NCI-H526 treated with DMSO at 0.1 percent for 48 hours (cell line): ENCODE results near the gene CXCL17.

ENCODE experiments used
- DNase-seq: peaks from one replicate; lab custom pipeline; 2025; lab: John Stamatoyannopoulos, UW

Gene CXCL17

DNA sequence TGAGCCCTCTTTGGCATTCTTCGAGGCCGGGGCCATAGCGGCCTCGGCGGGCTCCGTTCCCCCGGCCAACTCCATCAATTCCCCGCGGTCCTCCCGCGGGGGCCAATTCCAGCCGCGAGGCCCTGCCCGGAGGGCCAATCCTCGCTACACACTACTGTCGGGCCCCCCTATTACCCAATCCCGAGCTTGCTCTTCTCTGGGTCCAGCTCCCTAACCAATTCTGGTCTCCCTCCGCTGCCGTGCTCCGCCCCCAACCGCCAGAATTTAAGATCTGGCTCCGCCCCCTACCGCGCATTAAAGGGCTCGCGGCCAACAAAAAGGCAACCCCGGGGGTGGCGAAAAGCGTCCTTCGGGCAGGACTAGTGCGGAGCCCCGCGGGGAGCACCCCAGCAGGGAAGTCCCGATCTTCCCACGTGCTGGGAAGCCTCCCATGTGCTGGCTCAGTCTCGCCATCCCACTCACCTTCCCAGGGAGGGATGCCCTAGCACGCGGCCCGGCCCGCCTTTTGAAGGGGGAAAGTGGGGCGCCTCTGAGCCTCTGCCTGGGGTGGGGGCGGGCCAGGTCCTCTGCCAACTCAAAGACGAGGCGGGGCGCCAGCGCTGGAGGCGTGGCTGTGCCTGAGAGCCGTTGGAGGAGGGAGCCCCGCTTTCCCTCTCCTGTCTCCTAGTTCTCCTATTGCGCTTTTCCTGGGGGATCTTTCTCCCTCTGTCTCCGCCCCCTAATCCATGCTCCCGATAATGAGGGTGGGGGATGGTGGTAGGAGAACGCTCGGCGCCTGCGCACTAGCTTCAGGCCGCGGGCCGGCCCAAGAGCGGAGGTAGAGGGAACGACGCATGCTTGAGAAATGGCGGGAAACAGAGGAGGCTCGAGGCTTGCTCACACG is 19.0 kb downstream of the CXCL17 start:
- DNase-seq, result peak; percentile 80

DNA sequence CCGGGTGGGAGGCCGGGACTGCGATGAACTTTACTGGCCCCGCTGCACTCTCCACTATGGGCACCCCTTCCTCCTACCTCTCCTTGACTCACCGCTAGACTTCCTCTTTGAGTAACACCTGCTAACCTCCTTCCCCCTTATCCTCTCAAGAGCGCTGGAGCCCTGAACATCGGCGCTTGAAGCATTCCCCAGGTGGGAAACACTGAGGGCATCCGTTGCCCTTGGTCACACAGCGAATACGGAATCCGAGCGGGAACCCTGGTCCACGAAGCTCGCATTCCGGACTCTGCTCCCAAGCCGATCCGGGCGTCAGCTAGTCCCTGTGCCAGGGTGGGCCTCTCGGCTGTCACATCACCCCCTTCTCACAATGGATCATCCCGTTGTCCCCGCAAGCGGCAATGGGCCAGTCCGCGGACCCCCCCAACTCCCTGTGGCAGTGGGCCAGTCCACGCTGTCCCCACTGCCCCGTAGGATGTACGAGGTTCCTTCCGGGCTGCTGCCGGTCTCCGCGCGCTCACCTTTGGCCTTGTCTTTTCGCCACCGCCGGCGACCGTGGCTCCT is 19.8 kb downstream of the CXCL17 start:
- DNase-seq, result peak; percentile 79

- DNase-seq, result no peak
Observed at GRCh38 chr19:42422092-42422900, 20.4 kb downstream of the CXCL17 start.

DNA sequence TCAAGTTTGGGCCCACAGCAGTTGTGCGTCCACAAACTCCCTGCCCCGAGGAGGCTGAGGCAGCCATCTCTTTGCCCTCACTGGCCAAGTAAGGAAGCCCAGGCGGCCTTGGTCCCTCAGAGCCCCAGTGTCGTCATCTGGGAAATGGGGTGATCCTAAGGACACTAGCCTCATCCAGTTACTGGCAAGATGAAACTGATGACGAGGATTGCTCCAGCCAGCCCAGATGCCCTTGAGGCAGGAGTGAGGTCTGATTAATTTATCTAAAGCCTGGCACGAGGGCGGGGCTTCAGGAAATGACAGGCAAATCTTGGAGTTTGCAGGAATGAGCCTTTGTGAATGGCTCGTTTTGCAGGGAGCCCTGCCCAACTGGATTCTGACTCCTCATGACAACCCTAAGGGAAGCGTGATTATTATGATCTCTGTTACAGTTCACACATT is 21.1 kb downstream of the CXCL17 start:
- DNase-seq, result no peak

GRCh38 chr19:42421101-42421500 is 21.6 kb downstream of the CXCL17 start:
- no peak for DNase-seq

GRCh38 chr19:42420055-42420544 is 22.6 kb downstream of the CXCL17 start:
- DNase-seq, result peak; percentile 43

DNA sequence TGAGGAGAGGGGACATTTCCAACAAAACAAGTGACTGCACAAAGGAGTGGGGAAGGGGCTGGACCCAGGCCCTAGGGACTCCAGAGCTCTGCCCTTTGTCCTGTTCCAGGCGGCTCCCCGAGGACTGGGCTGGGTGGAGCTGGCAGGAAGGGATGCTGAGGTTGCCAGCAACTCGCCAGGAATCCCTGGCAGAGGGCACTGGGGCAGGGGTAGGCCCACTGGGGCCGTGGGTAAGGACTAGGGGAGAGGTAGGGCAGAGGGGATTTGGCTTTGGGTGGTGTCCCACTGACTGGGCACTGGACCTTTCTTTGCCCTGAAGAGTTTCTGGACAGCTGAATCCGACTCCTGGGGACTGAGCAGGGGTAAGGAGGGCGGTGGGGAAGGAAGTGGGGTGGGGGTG is 23.4 kb downstream of the CXCL17 start:
- no peak for DNase-seq

DNA sequence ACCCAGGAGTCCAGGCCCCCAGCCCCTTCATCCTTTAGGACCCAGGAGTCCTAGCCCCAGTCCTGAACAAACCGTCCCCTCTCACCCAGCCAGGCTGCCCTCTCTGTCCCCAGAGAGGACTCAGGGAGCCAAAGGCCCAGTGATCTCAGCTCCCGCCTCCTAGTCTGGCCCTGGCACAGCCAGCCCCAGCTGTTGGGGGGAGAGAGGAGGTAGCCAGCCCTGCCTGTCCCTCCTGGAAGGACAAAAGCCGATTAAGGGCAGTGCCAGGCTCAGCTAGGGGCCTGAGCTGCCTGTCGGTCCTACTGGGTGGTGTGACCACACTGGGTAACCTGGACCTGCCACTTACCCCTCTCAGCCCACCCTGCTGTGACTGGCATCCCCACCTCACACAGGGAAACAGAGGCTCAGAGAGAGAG is 30.1 kb downstream of the CXCL17 start:
- no peak for DNase-seq

GRCh38 chr19:42412227-42412626 is 30.5 kb downstream of the CXCL17 start:
- DNase-seq, result no peak

- no peak for DNase-seq
Observed at GRCh38 chr19:42411581-42412178, 31.1 kb downstream of the CXCL17 start.

DNA sequence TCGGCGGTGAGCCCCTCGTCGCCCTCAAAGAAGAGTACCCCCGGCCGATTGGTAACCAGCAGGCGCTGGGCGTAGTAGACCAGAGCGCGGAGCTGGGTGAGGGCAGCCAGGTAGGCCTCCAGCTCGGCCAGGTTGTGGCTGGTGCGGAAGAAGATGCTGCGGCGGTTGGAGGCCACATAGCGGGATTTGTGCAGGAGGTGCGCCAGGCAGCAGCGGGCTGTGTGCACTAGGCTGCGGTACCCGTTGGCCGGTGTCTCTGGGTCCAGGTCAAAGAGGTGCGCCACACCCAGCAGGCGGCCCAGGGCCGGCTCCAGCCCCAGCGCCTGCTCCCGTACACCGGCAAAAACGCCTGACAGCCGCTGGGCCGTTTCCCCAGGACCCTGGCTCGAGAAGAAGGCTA is 32.4 kb downstream of the CXCL17 start:
- no peak for DNase-seq

DNA sequence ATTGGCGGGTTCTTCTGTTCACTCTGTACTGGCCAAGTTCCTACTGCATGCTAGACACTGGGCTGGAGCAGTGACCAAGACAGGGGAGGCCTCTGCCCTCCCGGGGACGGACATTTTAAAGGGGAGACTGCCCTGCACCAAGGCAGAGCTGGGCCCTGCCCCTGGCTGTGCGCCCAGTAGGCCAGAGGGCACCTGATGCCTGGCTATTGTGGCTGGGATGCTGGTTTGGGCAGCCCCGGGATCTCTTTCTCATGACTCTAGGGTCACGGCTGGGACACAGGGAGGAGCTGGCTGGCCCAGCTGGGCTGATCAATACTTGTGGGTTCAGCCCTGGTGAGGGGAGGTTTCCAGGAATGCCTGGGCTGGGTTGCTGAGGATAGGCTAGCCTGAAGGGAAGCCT is 33.3 kb downstream of the CXCL17 start:
- DNase-seq, result no peak

DNA sequence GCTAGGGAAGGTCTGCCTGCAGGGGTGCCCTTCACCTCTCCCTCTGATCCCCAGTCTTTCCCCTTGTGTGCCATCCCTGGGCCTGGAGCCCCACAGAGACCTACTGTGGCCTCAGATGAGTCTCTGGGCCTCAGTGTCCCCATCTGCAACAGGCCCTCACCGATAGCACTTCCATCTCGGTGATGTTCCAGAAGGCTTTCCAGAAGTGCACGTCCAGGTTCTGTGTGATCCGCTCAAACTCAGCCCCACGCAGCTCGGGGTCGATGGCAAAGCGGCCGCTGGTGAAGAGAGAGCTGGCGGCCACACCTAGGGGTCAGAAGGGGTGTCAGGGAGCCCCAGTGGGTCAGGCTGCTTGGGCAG is 35.0 kb downstream of the CXCL17 start:
- no peak for DNase-seq

GRCh38 chr19:42407085-42407815 is 35.5 kb downstream of the CXCL17 start:
- DNase-seq, result no peak

DNA sequence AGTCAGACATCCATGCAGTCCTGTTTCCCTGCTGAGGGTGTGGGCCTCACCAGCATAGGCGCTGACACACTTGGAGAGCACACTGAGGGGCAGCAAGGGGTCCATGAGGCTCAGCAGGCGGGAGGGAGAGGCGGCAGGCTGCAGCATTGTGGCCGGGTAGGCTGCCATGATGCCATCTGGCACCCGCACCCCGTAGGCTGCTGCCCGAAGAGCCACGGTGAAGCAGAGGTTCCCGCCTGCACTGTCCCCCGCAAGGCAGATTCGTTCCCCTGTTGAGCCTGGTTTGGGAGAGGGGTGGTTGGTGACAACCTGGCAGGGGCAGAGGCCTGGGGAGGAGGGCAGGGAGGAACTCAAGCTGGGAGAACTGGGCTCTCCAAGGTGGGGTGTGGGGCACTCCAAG is 36.6 kb downstream of the CXCL17 start:
- DNase-seq, result no peak

DNA sequence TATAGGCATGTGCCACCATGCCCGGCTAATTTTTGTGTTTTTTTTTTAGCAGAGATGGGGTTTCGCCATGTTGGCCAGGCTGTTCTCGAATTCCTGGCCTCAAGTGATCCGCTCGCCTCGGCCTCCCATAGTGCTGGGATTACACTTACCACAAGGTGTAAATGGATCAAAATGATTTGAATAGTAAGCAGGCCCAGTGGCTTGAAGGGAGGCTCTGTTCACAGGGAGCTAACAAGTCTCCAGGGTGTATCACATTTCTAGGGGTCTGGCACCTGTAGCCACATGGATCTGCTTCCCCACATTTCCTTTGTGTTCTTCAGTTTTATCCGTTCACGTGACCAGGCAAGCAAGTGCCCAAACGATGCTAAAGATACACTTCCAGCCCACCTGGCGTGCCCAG is 39.2 kb downstream of the CXCL17 start:
- peak; percentile 76 for DNase-seq

DNA sequence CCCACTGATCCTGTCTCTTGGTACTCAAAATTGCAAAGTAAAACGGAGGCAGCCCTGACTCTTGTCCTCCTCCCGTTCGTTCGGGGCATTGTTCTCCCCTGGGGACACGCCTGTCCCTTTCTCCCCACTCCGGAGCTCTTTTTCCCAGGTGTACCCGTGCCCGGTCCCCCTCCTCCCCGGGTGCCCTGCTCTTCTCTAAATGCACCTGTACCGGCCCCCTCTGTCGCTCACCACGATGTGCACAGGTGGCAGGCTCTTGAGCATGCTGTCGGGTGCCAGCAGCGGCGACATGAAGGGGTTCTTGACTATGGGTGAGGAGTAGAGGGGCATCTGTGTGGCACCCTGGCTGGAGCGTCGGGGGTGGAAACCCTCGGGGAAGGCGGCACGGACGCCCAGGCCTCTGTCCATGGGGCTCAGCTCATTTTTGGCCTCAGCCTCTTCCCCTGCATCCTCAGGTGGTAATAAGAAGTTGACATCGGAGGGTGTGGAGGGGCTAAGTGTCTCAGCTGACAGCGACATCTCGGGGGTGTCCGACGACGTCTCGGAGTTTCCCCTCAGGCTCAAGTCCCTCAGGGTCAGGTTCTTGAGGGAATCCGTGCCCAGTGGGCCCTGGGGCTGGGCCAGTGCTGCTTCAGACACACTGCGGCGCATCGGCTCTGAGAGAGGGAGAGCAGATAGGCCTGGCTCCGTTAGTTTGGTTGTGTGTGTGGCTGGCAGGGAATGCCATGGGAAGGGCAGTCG is 40.2 kb downstream of the CXCL17 start:
- no peak for DNase-seq

DNA sequence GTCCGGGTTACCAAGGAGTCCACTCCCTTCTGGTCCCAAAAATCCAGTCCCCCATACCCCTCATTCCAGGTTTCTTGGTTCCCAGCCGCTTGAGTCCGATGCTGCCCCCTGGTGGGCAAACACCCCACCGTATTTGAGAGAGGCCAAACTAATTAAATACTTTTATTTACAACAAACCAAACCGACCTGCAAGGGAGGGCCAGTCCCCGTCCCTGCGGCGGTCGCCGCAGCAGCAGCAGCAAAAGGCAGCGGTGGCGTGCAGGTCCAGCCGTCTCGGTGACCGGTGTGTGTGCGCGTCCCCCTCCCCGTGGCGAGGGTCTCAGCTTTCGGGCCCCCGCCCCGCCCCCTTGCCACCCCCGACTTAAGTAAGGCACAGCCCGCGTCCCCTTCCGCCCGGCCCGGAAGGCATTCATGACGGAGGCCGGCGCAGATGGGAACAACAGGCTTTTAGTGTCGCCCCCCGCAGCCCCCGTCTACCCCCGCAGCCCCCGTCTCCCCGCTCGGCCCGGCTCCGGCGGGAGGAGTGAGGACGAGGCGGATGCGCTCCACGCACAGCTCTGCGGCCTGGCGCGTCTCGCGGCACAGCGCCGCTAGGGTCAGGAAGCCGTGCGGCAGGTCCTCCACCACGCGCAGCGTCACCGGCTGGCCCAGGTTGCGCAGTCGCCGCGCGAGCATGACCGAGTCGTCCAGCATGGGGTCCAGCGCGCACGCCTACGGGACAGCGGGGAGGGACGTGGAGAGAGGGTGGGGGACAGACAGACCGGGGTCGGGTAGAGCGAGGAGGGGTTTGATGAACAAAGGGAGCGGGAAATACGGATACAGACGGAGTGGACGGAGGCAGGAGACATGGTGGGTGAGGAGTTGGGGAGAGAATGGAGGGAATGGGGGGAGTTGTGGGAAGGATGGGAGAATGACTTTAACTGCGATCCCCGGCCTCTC is 41.1 kb downstream of the CXCL17 start:
- peak; percentile 77 for DNase-seq

- no peak for DNase-seq
Observed at GRCh38 chr19:42400404-42400803, 42.3 kb downstream of the CXCL17 start.
